Epithelial cell of alveolus of lung (primary cell): ENCODE results near the gene TTC24. TPM values are rescaled to one million over a fixed set of nuclear protein-coding genes. Genes with fewer than 3 reads are reported as not detected.

Experiments
- total RNA-seq: library from RNA; depleted of rRNA; stranded (reverse); fragments of >200 nt; gene quantifications from 2 replicates; pipeline ENCODE4 v1.2.1, GENCODE V29; 2015

The TTC24 gene
- total RNA-seq: not detected in 2 replicates

DNA sequence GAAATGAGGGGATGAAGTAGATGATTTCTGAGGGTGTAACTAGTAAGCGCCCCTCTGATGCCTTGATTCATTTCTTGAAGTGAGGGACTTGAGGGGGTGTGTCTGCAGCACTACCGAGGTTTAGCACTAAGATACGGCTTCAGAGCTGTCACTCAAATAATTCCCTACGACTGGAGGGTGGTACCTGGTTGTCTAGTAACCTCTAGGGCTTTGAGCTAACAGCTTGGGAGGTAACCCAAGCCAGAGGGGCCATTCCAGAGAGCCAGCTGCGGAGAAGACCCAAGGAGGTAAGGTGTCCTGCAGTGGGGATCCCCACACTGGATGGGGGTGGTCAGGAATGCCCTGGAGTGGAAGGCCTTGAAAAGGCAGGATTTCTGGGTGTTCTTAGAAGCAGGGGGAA lies at the start of gene TTC24:
Gene TTC24, plus strand, starts transcription at position 252 of the 400 bp plus-strand sequence. CDS start 1,642 bp downstream, outside the sequence.

DNA sequence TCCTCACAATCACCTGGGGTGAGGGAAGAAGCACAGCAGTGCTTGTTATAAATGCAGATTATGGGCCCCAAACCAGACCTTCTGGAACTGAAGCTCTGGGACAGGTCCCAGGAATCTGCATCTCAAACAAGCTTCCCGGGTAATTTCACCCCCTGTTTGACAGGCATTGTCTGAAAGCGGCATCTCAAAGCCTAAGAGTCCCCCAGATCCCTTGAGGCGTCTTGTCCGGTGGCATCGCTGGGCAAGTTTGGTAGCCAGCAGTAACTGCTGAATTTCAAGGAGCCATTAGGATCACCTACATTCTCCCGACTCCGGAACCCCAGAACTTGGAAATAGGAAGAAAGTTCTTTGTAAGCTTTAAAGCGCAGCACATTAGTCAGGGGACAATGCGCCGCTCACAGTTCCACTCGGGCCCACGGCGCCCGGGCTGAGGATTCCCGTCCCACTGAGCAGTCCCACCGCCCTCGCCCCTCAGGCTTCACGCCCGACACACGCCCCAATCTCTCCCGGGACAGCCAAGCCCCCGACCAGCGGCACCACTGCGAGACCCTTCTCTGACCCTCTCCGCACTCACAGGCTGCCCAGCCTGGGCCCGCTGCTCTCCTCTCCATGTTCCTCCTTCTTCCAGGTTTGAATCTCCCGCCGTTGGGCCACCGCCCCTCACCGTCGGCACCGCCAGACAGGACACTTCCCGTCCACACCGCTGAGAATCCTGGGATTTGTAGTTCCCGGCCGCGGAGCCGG lies 7.4 kb upstream of the TTC24 start, which contains the start of gene IQGAP3:
Gene IQGAP3, minus strand, starts transcription at position 647 of the 744 bp plus-strand sequence. Its CDS starts 36 bp downstream, at position 611.

GRCh38 chr1:156591432-156592157 lies 12.1 kb downstream of the TTC24 start, which contains the start of gene NAXE:
Gene NAXE, plus strand, starts transcription at chr1:156591776. Its CDS starts 29 bp downstream, at chr1:156591805.

DNA sequence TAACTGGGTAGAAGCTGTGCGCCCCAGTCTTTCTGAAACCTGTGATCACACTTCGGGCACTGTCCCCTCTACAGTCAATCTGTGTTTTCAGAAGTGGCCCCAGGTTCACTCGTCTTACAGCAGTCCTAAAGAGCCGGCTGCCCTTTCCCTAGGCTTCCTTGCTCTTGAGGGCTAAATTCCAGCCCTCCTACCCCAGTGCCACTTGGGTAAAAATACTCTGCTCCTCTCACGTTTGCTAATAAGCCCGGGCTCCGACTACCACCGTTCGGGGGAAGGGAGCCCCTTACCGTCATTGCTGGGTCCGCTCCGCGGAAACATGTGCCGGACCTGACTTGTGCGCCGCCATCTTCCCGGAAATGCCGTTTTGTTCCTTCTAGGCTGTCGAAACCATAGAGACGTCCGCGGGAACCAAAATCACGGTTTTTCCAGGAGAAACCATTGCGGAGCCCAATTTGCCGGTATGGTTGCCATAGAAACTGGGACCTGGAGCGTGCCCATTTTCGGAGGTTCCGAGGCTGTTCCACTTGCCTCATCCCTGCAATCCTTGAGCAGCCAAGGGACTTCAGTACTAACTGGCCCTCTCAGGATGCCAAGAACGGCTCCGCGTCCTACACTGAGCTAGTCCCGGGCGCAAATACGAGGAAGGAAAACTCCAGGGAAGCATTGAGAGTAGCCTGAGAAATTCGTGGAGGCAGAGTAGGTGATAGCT lies 21.8 kb downstream of the TTC24 start, which contains the start of gene GPATCH4:
Gene GPATCH4, minus strand, starts transcription at position 358 of the 709 bp plus-strand sequence.

DNA sequence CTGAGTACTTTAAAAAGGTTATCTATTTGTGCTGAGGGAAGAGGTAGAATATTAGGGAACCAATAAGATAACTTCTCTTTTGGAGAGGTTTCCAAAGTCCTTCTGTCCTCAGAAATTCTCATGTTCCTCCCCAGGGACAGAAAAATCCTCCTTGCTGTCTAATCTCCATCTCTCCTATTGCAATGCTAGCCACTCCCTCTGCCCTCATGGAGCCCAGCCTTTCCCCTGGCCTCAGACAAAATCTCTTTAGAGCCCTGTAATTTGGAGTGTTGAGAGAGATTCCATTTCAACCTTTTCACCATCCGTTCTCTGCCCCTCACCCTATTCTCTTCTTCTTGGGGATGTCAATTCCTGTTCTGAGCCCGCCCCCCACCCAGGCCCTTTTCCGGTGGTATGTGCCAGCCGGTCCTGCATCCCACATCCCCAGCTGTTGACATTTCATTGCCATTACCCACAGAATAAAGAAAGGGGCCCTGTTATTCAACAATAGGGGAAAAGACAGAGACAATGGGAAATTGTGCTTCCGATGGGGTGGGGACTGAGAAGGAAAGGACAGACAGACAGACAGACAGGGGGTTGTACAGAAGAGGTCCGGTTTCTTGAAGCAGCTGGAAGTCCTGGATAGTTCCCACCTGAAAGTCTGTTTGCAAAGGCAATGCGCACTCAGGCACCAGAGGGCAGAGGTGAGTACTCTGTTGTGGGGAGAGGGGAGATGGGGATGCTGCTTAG lies 39.5 kb downstream of the TTC24 start, which contains the start of gene HAPLN2:
Gene HAPLN2, plus strand, starts transcription at position 563 of the 729 bp plus-strand sequence. CDS start 4,076 bp downstream, outside the sequence.

Other genes with a start within 250 kb of the TTC24 start
- 205 and 349 TPM in 2 replicates for gene CCT3, start 241.4 kb upstream of the TTC24 start, total RNA-seq
- gene TSACC, start 241.2 kb upstream of the TTC24 start, total RNA-seq: 0.65 TPM in 1 of 2 replicates, not detected in the other
- gene RHBG, start 210.5 kb upstream of the TTC24 start, total RNA-seq: not detected in 2 replicates
- 16.9 and 40.0 TPM in 2 replicates for gene MEF2D, start 78.9 kb upstream of the TTC24 start, total RNA-seq
- 4.2 and 22.8 TPM in 2 replicates for gene IQGAP3, start 7.2 kb upstream of the TTC24 start, total RNA-seq
- 70.1 and 93.0 TPM in 2 replicates for gene NAXE, start 12.1 kb downstream of the TTC24 start, total RNA-seq
- 4.0 and 11.4 TPM in 2 replicates for gene GPATCH4, start 21.8 kb downstream of the TTC24 start, total RNA-seq
- 1.9 TPM in 1 of 2 replicates, not detected in the other for gene HAPLN2, start 39.7 kb downstream of the TTC24 start, total RNA-seq
- not detected in 2 replicates for gene BCAN, start 62.4 kb downstream of the TTC24 start, total RNA-seq
- gene NES, start 97.7 kb downstream of the TTC24 start, total RNA-seq: 34.3 and 110 TPM in 2 replicates
- 38.1 and 68.6 TPM in 2 replicates for gene CRABP2, start 125.9 kb downstream of the TTC24 start, total RNA-seq
- 11.1 and 19.9 TPM in 2 replicates for gene METTL25B, start 148.7 kb downstream of the TTC24 start, total RNA-seq
- gene ISG20L2, start 149.0 kb downstream of the TTC24 start, total RNA-seq: 17.2 and 18.0 TPM in 2 replicates
- 52.1 and 67.7 TPM in 2 replicates for gene MRPL24, start 161.4 kb downstream of the TTC24 start, total RNA-seq
- gene HDGF, start 172.0 kb downstream of the TTC24 start, total RNA-seq: 186 and 249 TPM in 2 replicates
- 35.8 and 59.0 TPM in 2 replicates for gene PRCC, start 187.8 kb downstream of the TTC24 start, total RNA-seq
- 0.32 and 2.1 TPM in 2 replicates for gene SH2D2A, start 237.1 kb downstream of the TTC24 start, total RNA-seq